Skeletal muscle tissue (tissue), 1 donor: ENCODE data around the gene RANBP3. TPM values are rescaled to one million over a fixed set of nuclear protein-coding genes. Genes with fewer than 3 reads are reported as not detected.

Experiments
- total RNA-seq: library from RNA; depleted of rRNA; stranded (reverse); fragments of >200 nt; gene quantifications from one replicate; pipeline ENCODE4 v1.2.3, GENCODE V29; 2014

The RANBP3 gene
- total RNA-seq, 1 donor from 2014 or later = 26.6 TPM

Other genes starting within 250 kb of the RANBP3 start
- not detected for gene PRR22, start 193.4 kb downstream of the RANBP3 start, total RNA-seq
- 15.7 TPM for gene DUS3L, start 187.0 kb downstream of the RANBP3 start, total RNA-seq
- gene NRTN, start 173.1 kb downstream of the RANBP3 start, total RNA-seq = not detected
- gene FUT6, start 138.4 kb downstream of the RANBP3 start, total RNA-seq = not detected
- not detected for gene FUT3, start 126.7 kb downstream of the RANBP3 start, total RNA-seq
- not detected for gene FUT5, start 107.6 kb downstream of the RANBP3 start, total RNA-seq
- 202 TPM for gene NDUFA11, start 74.3 kb downstream of the RANBP3 start, total RNA-seq
- gene VMAC, start 73.3 kb downstream of the RANBP3 start, total RNA-seq = 3.7 TPM
- 1.6 TPM for gene CAPS, start 63.9 kb downstream of the RANBP3 start, total RNA-seq
- gene RFX2, start 132.4 kb upstream of the RANBP3 start, total RNA-seq = 5.2 TPM
- gene ACSBG2, start 157.5 kb upstream of the RANBP3 start, total RNA-seq = not detected